ENCODE measurements around the gene TRIM26. TPM values are rescaled to one million over a fixed set of nuclear protein-coding genes. Genes with fewer than 3 reads are reported as not detected.
A peak's percentile ranks its signal among the peaks of the same experiment; 100 is the strongest.

The TRIM26 gene
- total RNA-seq, 1 experiment from 2014 or later = 73.6 TPM

DNA sequence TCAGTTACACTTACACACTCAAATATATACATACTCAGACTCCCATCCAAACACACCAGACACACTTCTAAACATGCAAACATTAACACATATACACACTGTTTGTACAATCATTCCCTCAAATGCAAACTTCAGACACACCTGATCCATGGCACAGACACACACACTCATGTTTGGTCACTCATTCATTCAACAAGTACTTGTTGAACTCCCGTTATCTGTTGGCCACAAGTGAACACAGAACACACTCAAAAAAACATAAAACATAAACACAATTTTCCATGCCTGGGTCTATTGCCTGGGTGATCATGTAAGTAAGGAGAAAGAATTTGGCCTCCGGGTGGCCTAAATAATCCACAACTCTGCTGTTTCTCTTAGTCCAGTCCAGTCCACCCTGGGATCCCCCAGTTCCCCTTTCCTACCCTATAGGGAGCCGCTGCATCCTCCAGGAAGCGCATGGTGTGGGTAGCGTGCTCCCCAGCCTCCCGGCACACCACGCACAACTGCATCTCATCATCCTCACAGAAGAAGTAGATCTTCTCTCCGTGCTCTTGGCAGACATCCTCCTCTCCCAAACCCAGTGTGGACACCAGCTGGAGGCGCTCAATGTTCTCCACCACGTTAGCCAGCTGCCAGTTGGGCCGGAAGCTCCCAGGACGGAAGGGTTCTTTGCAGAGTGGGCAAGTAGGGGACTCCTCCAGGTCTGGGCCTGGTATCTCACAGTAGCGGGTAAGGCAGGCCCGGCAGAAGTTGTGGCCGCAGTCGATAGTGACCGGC, 53.0 kb downstream of the TRIM26 start:
- no peak for DNase-seq (ENCODE audit: low read depth)
- in situ Hi-C loops (cut with HindIII; ENCODE audit: low pct_unique_long_range_greater_than_20kb, low sequenced_read_pairs) = no loop called here

DNA sequence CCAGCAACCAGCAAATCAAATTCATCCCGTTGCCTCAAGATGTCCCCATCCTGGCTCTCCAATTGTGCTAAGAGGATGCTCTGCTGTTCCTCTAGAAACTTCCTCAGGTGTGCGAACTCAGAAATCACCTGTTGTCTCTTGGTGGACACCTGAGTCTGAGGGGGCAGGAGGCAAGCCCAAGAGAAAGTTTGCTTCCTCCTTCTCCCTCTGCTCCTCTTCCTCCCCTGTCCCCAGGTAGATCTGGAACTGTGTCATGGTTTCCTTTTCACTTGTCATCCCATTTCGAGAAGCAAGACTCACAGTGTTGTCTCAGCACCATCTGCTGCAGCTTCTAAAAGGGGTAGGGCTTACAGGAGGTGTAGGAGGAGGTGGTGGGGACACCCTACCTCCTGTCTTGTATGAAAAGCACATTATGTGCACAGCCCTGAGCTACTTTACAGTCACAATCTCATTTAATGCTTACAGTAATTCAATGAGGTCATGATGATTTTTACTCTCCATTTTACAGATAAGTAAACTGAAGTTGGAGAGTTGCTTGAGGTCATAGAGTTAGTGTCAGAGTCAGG, 54.6 kb downstream of the TRIM26 start:
- in situ Hi-C loops (cut with HindIII; ENCODE audit: low pct_unique_long_range_greater_than_20kb, low sequenced_read_pairs) = no loop called here

DNA sequence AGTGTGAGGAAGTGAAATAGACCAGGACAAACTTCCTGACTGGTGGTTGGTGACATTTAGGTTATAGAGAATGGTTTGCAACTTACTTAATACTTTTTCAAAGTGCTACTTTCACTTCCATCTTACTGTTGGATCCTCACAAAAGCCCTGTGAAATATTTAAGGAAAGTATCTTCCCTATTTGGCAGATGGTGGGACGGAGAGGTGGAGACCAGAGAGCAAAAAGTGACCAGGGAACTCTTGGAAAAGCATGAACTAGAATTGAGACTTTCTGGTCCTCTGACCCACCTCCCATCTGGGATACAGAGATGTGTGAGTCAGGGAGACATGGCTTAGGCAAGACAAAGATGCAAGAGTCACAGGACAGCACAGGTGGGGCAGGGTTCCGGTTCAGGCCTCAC, 55.2 kb downstream of the TRIM26 start:
- in situ Hi-C loops (cut with HindIII; ENCODE audit: low pct_unique_long_range_greater_than_20kb, low sequenced_read_pairs) = no loop called here
- DNase-seq (ENCODE audit: low read depth) = no peak

More for the DNA sequence above, 54.6 kb downstream of the TRIM26 start:
- DNase-seq (ENCODE audit: low read depth) = no peak

DNA sequence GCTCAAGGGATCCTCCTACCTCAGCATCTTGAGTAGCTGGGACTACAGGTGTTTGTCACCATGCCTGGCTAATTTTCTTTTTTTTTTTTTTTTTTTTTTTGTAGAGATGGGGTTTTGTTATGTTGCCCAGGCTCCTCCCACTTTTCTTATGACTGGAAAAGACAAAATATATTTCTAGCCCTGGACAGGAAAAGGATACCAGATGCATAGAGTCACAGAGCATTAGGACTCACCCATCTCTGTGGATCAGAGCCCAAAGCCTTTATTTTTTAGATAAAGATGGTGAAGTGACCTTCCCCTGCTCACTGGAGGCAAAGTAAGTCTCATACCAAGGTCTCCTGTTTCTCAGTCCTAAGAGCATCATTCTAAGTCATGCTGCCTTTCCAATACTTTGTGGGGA, 55.6 kb downstream of the TRIM26 start:
- in situ Hi-C loops (cut with HindIII; ENCODE audit: low pct_unique_long_range_greater_than_20kb, low sequenced_read_pairs) = no loop called here
- no peak for DNase-seq (ENCODE audit: low read depth)

DNA sequence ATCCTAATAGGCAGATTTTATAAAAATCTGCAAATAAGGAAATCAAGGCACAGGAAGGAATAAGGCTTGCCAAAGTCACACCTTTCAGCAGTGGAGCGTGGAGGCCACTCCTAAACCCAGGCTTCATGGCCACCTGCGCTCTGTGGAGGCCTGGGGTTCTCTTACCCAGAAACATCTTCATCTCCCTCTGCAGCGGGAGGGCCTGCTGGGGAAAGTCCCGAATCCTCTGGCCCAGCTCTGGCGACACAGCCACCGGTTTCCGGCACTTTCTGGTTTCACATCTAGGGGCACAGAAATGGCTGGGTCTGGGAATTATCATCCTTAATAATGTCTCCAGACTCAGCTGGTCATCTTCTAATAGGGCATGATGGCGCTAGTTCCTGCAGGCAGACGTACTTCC, 56.4 kb downstream of the TRIM26 start:
- no peak for DNase-seq (ENCODE audit: low read depth)
- in situ Hi-C loops (cut with HindIII; ENCODE audit: low pct_unique_long_range_greater_than_20kb, low sequenced_read_pairs) = no loop called here

DNA sequence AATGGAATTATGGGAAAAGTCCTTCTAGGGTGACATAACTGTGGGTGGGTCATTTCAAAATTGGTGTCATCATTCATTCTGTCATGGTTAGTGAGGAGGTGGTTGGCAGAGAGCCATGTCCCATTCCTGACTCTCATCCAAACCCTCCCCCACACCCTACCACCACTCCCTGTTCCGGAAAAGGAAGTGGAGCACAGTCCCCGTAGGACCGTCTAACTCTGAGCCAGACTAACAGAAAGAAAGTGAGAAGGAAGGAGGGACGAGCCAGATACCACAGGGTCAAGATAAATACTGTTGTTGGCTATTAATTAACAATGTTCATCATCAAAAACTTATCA, 57.0 kb downstream of the TRIM26 start:
- peak; percentile 82 for DNase-seq (ENCODE audit: low read depth)
- in situ Hi-C loops (cut with HindIII; ENCODE audit: low pct_unique_long_range_greater_than_20kb, low sequenced_read_pairs) = no loop called here

DNA sequence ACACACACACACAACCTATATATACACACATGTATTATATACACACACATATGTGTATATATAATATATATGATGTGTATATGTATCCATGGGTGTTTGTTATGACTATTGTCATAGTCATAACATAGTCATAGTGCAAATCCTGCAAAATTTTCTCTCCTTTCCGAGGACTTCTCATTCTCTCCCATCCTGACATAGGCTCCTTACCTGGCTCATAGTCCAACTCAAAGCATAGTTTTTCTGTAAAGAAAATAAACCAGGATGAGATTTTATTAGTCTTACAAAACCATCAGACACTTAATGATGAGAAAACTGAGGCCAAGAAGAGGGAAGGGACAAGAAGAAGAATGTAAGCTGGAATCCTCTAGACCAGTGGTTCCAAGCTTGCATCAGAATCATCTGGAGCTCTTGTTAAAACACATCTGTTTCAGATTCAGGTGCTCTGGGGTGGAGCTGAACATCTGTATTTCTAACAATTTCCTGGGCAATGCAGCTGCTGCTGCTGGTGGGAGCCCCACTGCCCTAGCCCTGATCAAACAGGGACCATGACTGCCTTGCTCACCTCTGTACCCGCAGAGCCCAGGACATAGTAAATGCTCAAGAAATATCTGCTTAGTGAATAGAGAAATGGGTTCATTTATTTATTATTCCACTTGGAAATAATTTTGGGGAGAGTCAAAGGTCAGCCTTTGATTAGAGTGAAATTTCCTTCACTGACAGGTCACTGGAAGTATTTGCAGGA, 57.5 kb downstream of the TRIM26 start:
- no peak for DNase-seq (ENCODE audit: low read depth)
- in situ Hi-C loops (cut with HindIII; ENCODE audit: low pct_unique_long_range_greater_than_20kb, low sequenced_read_pairs) = no loop called here

DNA sequence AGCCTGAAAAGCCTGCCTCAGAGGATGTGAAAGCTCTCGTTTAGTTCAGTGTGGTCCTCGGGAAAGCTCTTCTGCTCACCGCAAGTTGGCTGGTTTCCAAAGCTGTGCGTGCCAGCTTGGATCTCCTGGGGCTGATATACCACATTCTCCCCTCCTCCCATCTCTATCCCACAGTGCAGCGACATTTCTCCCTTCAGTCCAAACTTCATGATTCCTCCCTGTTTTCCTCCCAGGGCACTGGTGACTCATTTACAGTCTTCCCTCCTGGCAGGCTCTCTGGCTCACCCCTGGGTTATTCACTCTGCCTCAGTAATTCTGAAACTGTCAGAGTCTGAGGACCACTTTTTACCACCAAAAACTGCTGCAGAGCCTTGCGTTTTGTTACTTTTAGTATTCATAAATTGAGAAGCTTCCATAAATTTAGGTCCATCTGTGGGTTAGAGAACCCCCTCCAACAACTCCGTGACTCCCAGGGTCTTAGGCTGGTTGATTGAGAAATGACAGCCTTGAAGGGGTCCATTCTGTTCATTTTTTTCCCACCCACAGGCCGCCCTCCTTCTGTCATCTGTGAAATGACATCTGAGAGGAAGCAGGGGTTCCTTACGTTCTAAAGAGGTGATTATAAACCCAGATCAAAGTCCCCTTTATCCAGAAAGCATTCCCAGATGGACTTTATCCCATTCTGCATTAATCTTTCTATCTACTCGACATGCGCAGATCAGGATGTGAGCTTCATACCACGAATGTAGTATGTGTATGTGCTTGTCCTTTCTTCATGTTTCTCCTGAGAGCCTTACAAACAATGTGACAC, 58.3 kb downstream of the TRIM26 start:
- peak; percentile 76 for DNase-seq (ENCODE audit: low read depth)
- in situ Hi-C loops (cut with HindIII; ENCODE audit: low pct_unique_long_range_greater_than_20kb, low sequenced_read_pairs) = no loop called here

DNA sequence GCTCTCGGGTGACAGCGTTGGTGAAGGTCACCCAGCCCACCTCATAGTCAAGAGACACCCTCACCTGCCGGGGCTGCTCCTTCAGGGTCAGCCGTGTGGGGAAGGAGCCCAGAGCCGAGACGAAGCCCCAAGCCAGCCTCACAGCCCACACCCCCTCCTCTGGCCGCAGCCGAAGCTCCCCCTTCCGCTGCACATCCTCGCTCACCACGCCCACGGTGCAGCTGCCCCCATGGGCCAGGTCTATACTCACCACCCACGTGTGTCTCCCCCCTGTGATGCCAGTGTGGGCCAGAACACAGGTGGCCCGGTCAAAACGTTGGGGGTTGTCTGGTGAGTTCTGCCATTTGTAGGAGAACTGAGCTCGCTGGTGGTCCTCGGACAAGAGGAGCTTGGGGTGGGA, 59.1 kb downstream of the TRIM26 start:
- in situ Hi-C loops (cut with HindIII; ENCODE audit: low pct_unique_long_range_greater_than_20kb, low sequenced_read_pairs) = no loop called here
- DNase-seq (ENCODE audit: low read depth) = no peak

DNA sequence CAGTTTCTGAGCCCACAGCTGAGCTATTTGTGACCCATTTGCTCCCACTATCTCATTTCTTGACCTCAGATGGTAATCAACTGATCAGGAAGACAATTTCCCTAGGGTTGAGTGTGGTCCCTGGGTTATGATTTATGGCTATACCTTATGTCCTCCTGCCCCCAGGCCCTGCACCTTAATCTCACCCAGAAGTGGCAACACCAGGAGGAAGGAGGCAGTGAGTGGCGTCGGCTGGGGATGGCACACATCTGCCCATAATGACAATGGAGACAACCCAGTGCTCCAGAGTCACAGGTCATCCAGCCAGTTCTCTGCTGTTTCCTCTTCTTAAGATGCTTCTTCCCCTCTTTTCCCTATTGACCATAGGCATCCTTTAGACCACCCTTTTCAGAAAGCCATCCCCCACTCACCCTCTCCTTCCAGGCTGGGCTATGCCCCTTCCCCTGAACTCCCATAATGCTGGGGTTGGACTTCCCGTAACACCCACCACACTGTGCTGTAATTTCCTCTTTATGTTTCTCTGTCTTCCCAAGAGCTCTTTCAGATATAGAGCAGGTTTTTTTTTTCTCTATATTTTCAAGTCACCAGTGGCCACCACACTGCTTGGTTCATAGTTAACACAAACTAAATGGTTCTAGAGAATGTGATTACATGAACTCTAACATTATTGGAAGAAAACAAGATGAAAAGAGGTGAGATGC, 60.1 kb downstream of the TRIM26 start:
- in situ Hi-C loops (cut with HindIII; ENCODE audit: low pct_unique_long_range_greater_than_20kb, low sequenced_read_pairs) = no loop called here

DNA sequence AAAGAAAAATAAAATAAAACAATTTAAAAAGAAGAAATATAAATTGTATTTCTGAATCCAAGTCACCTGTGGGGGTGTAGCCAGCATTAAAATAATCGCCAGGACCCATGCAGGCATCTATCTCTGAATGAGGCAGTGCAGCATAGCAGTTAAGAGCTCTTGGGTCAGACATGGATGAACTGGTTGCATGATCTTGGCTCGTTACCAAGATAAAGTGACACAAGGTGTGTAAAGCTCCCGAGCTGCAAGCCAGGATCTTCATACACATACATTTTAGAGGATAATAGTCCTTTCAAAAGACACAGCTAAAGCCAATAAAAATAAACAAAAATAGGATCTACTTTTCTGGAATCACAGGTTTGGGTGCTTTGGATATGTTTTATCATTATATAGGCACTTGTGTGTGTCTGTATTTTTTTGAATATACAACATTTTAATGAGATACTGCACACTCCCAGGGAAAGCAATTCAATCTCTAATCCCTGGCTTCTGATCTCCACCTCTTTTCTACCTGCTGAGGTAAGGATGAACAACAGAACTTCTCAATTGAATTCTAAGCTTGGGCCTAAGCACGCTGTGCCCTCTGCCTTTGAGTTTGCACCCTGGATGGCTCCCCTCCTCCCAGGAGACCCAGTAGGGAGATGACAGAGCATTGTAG, 61.1 kb downstream of the TRIM26 start:
- no peak for DNase-seq (ENCODE audit: low read depth)

More for the DNA sequence above, 60.1 kb downstream of the TRIM26 start:
- DNase-seq (ENCODE audit: low read depth) = no peak

DNA sequence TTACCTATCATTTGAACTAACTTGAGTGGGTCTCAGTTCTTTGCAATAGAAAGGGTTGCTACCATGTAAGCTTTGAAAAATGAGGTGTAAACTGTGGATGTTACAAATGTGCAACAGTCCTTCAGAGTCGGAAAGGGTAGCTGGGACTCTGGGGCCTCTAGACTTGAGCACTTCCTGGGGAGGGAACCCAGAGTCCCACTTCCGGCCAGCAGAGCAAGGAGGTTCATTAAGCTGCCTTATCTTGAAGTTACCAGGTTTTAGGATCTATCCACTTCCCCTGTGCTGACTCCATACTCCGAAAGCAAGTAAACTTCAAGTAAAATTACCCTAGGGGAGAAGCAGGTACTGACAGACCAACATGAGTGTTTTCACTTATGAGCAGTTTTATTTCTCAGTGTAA, 61.6 kb downstream of the TRIM26 start:
- no peak for DNase-seq (ENCODE audit: low read depth)
- in situ Hi-C loops (cut with HindIII; ENCODE audit: low pct_unique_long_range_greater_than_20kb, low sequenced_read_pairs) = no loop called here

More for the DNA sequence above, 61.1 kb downstream of the TRIM26 start:
- in situ Hi-C loops (cut with HindIII; ENCODE audit: low pct_unique_long_range_greater_than_20kb, low sequenced_read_pairs) = no loop called here

DNA sequence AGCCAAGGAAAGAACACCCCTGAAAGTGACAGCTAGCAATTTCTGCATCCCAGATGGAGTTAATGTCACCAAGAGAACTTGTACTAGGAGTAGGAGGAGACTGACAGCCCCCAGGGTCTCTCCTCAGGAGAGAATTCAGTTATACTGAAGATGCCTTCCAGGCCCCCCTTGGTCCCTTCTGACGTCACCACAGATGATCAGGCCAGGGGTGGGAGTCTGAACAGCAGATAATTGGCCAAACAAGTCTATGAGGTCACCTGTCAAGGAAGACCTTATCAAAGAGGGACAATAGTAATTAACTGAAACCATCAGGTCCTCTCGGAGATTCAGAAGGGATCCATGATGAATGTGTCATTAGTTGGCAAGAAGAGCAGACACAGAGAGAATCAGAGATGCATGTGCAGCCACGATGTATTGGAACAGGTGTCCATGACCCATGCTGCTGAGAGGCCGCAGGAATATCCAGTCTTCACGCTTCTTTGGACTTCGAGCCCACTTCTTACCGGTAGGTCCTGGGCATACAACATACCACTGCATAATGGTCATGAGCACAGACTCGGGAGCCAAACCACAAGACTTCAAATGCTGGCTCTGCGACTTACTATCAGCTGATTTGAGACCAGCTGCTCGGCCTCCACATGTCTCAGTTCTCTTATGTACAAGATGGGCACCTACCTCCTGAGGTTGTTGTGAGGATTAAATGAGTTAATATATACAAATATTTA, 62.4 kb downstream of the TRIM26 start:
- DNase-seq (ENCODE audit: low read depth) = no peak
- in situ Hi-C loops (cut with HindIII; ENCODE audit: low pct_unique_long_range_greater_than_20kb, low sequenced_read_pairs) = no loop called here

DNA sequence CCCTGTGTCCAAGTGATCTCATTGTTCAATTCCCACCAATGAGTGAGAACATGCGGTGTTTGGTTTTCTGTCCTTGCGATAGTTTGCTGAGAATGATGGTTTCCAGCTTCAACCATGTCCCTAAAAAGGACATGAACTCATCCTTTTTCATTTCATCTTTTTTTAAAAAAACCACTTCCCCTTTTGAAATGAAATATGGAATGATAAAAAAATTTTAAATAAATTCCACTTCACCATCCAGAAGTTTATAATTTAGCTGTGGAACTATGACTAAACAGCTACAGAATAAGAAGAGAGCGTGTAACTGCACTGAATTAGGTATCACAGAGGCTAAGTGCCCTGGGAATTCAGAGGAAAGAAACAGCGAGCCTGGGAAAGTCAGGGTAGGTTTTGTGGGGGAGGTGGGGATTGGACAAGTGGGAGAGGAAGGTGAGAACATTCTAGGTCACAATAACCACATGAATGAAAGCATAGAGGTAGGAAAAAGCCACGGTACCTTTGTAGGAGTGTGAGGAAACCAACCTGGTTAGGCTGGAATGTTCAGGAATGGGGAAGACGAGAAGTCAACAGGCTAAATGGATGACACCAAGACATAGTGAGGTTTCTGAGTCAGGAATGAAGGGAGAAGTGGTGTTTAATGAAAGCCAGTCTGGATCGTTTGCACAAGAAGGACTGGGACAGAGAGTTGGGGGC, 63.2 kb downstream of the TRIM26 start:
- in situ Hi-C loops (cut with HindIII; ENCODE audit: low pct_unique_long_range_greater_than_20kb, low sequenced_read_pairs) = no loop called here

DNA sequence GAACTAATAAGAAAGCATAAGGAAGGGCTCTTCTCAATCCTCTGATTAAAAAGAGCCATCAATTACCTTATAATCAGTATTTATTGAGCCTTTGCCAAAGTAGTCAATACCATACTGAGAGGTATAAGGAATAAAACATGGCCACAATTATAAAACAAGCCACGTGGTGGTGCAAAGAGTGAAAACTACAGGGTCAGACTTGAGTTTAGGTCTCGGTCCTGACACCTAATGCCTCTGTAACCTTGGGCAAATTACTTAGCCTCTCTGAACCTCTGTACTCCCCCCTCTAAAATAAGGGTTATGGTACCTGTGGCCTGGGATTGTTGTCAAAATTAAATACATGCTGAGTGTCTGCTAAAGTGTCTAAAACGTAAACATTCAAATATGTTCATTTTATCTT, 64.0 kb downstream of the TRIM26 start:
- in situ Hi-C loops (cut with HindIII; ENCODE audit: low pct_unique_long_range_greater_than_20kb, low sequenced_read_pairs) = no loop called here
- DNase-seq (ENCODE audit: low read depth) = no peak

More for the DNA sequence above, 63.2 kb downstream of the TRIM26 start:
- DNase-seq (ENCODE audit: low read depth) = no peak

DNA sequence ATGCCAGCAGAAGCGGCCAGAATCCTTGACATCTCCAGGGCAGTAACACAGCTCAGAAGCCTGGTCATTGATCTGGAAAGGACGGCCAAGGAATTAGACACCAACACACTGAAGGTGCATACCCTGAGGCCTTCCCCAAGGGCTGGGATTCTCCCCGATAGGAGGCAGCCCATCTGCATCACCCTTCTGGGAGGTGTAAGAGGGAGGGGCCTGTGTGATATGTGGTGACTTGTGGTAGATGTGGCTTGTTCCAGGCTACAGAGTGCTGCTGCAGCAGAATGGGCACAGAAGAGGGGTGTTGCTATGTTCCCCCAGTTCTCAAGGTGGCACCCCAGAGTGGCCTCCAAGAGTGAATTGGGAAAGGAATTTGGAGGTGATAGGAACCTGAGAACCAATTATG, 66.1 kb downstream of the TRIM26 start:
- in situ Hi-C loops (cut with HindIII; ENCODE audit: low pct_unique_long_range_greater_than_20kb, low sequenced_read_pairs) = no loop called here
- DNase-seq (ENCODE audit: low read depth) = no peak

DNA sequence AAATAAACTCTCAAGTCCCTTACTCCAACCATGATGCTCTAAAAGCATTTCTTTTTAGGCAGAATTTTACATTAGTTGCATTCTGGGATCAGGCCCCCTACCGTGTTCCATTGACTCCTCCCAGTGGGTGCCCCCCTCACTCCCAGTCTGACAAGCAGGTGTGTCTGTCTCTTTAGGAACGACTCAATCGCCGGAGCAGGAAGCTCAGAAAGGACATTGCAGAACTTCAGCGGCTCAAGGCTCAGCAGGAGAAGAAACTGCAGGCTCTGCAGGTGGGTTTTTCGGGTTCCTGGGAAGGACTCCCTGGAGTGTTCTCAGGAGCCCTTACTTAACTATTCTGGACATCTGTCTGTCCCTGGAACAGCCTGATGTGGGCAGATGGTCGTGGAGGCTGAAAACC, 67.4 kb downstream of the TRIM26 start:
- in situ Hi-C loops (cut with HindIII; ENCODE audit: low pct_unique_long_range_greater_than_20kb, low sequenced_read_pairs) = no loop called here
- DNase-seq (ENCODE audit: low read depth) = no peak
